NCI-H2171 treated with DMSO at 0.1 percent for 48 hours (cell line): ENCODE measurements around the gene ATG9B.

ENCODE experiments used
- DNase-seq: peaks from one replicate; lab custom pipeline; 2025; lab: John Stamatoyannopoulos, UW

ATG9B gene

GRCh38 chr7:151024435-151025056 is at the start of gene ATG9B:
Gene ATG9B, minus strand, starts transcription at chr7:151024494. Its CDS starts 71 bp downstream, at chr7:151024423.
- no peak for DNase-seq

GRCh38 chr7:151073990-151074389 is 49.7 kb upstream of the ATG9B start:
- DNase-seq: no peak

- no peak for DNase-seq
Observed at GRCh38 chr7:151071032-151071866, 47.0 kb upstream of the ATG9B start.

GRCh38 chr7:151070574-151070960 is 46.3 kb upstream of the ATG9B start:
- no peak for DNase-seq

- no peak for DNase-seq
Observed at GRCh38 chr7:151069841-151070573, 45.7 kb upstream of the ATG9B start.

GRCh38 chr7:151068069-151068773 is 43.9 kb upstream of the ATG9B start:
- DNase-seq: no peak

- no peak for DNase-seq
Observed at GRCh38 chr7:151066273-151066974, 42.1 kb upstream of the ATG9B start.

GRCh38 chr7:151065516-151065915 is 41.2 kb upstream of the ATG9B start:
- DNase-seq: no peak

- no peak for DNase-seq
Observed at GRCh38 chr7:151064993-151065392, 40.7 kb upstream of the ATG9B start.

GRCh38 chr7:151064454-151064853 is 40.2 kb upstream of the ATG9B start:
- no peak for DNase-seq

- no peak for DNase-seq
Observed at GRCh38 chr7:151063212-151063561, 38.9 kb upstream of the ATG9B start.

- DNase-seq: no peak
Observed at GRCh38 chr7:151062399-151063211, 38.3 kb upstream of the ATG9B start.

- DNase-seq: no peak
Observed at GRCh38 chr7:151062111-151062398, 37.8 kb upstream of the ATG9B start.

- no peak for DNase-seq
Observed at GRCh38 chr7:151061213-151062110, 37.2 kb upstream of the ATG9B start.

GRCh38 chr7:151060416-151061212 is 36.3 kb upstream of the ATG9B start:
- DNase-seq: peak; percentile 13

GRCh38 chr7:151060113-151060415 is 35.8 kb upstream of the ATG9B start:
- no peak for DNase-seq

- DNase-seq: peak; percentile 38
Observed at GRCh38 chr7:151059367-151060112, 35.2 kb upstream of the ATG9B start, which contains the start of gene SLC4A2. Gene SLC4A2, plus strand, starts transcription at chr7:151059589. Its CDS starts 2,399 bp downstream, at chr7:151061988.

GRCh38 chr7:151058781-151059366 is 34.6 kb upstream of the ATG9B start:
- peak; percentile 30 for DNase-seq
